GM23338 (cell line): ENCODE data around the gene SIGLEC7.

Experiments
- CREB1 ChIP-seq: fragments of 250-450 bp; sonication (Bioruptor Pico); IDR thresholded peaks from 2 replicates; pipeline ENCODE4 v1.5.0; 2020; ENCODE audit warnings: low read depth, mild to moderate bottlenecking, moderate library complexity
- CTCF ChIP-seq, 2 experiments: fragments of 200-600 bp in 1 of 2; sonication (generic) in 1 of 2; conservative IDR thresholded peaks; 2 replicates each; pipeline versions ENCODE4 v1.5.1 to v1.6.1; 2016 to 2017; ENCODE audit warnings: antibody characterized with exemption in 2 of 2, low read depth in 2 of 2, mild to moderate bottlenecking in 2 of 2, moderate library complexity in 1 of 2
- ETS1 ChIP-seq: IDR thresholded peaks from 2 replicates; pipeline ENCODE4 v1.6.1; 2016; ENCODE audit warnings: antibody characterized with exemption
- EZH2 ChIP-seq: fragments of 200-600 bp; sonication (generic); IDR thresholded peaks from one replicate; pipeline ENCODE4 v1.8.0; 2017; ENCODE audit warnings: antibody characterized with exemption, mild to moderate bottlenecking, low read depth; ENCODE audit not compliant: unreplicated experiment
- EZH2phosphoT487 ChIP-seq: fragments of 200-600 bp; sonication (generic); IDR thresholded peaks from one replicate; pipeline ENCODE4 v1.8.1; 2018; ENCODE audit warnings: antibody characterized with exemption; ENCODE audit not compliant: unreplicated experiment
- JUNB ChIP-seq: IDR thresholded peaks from one replicate; pipeline ENCODE4 v1.6.1; 2016; ENCODE audit warnings: antibody characterized with exemption; ENCODE audit not compliant: unreplicated experiment
- NANOG ChIP-seq: IDR thresholded peaks from 2 replicates; pipeline ENCODE4 v1.6.1; 2016; ENCODE audit warnings: antibody characterized with exemption, borderline replicate concordance
- POLR2AphosphoS5 ChIP-seq: IDR thresholded peaks from 2 replicates; pipeline ENCODE4 v1.6.1; 2016; ENCODE audit warnings: antibody characterized with exemption, low read depth
- REST ChIP-seq: IDR thresholded peaks from one replicate; pipeline ENCODE4 v1.6.1; 2018; ENCODE audit warnings: antibody characterized with exemption; ENCODE audit not compliant: unreplicated experiment
- STAT1 ChIP-seq: IDR thresholded peaks from one replicate; pipeline ENCODE4 v1.6.1; 2016; ENCODE audit warnings: antibody characterized with exemption; ENCODE audit not compliant: unreplicated experiment
- ZNF114 ChIP-seq: fragments of 250-450 bp; sonication (Bioruptor Pico); IDR thresholded peaks from 2 replicates; pipeline ENCODE4 v1.5.0; 2020; ENCODE audit warnings: mild to moderate bottlenecking, moderate library complexity
- ZNF331 ChIP-seq: fragments of 250-450 bp; sonication (Bioruptor Pico); IDR thresholded peaks from 2 replicates; pipeline ENCODE4 v1.5.0; 2020; ENCODE audit warnings: low read depth, mild to moderate bottlenecking, moderate library complexity
- TF ChIP-seq, protein P1 (sequence below): fragments of 250-450 bp; sonication (Bioruptor Pico); IDR thresholded peaks from 2 replicates; pipeline ENCODE4 v1.5.0; 2020; ENCODE audit warnings: mild to moderate bottlenecking, moderate library complexity

- TF ChIP-seq CTCF (conservative IDR thresholded peaks at IDR 0.05; ENCODE audit: low read depth in 2 of 2) (no peak), STAT1 (no peak), EZH2phosphoT487 (no peak), EZH2 (no peak), NANOG (no peak), CREB1 (CRISPR knock-in tag) (no peak), POLR2AphosphoS5 (no peak), ETS1 (no peak), ZNF331 (CRISPR knock-in tag) (no peak), REST (no peak), JUNB (no peak), ZNF114 (CRISPR knock-in tag) (no peak)
- TF ChIP-seq, protein P1, sequence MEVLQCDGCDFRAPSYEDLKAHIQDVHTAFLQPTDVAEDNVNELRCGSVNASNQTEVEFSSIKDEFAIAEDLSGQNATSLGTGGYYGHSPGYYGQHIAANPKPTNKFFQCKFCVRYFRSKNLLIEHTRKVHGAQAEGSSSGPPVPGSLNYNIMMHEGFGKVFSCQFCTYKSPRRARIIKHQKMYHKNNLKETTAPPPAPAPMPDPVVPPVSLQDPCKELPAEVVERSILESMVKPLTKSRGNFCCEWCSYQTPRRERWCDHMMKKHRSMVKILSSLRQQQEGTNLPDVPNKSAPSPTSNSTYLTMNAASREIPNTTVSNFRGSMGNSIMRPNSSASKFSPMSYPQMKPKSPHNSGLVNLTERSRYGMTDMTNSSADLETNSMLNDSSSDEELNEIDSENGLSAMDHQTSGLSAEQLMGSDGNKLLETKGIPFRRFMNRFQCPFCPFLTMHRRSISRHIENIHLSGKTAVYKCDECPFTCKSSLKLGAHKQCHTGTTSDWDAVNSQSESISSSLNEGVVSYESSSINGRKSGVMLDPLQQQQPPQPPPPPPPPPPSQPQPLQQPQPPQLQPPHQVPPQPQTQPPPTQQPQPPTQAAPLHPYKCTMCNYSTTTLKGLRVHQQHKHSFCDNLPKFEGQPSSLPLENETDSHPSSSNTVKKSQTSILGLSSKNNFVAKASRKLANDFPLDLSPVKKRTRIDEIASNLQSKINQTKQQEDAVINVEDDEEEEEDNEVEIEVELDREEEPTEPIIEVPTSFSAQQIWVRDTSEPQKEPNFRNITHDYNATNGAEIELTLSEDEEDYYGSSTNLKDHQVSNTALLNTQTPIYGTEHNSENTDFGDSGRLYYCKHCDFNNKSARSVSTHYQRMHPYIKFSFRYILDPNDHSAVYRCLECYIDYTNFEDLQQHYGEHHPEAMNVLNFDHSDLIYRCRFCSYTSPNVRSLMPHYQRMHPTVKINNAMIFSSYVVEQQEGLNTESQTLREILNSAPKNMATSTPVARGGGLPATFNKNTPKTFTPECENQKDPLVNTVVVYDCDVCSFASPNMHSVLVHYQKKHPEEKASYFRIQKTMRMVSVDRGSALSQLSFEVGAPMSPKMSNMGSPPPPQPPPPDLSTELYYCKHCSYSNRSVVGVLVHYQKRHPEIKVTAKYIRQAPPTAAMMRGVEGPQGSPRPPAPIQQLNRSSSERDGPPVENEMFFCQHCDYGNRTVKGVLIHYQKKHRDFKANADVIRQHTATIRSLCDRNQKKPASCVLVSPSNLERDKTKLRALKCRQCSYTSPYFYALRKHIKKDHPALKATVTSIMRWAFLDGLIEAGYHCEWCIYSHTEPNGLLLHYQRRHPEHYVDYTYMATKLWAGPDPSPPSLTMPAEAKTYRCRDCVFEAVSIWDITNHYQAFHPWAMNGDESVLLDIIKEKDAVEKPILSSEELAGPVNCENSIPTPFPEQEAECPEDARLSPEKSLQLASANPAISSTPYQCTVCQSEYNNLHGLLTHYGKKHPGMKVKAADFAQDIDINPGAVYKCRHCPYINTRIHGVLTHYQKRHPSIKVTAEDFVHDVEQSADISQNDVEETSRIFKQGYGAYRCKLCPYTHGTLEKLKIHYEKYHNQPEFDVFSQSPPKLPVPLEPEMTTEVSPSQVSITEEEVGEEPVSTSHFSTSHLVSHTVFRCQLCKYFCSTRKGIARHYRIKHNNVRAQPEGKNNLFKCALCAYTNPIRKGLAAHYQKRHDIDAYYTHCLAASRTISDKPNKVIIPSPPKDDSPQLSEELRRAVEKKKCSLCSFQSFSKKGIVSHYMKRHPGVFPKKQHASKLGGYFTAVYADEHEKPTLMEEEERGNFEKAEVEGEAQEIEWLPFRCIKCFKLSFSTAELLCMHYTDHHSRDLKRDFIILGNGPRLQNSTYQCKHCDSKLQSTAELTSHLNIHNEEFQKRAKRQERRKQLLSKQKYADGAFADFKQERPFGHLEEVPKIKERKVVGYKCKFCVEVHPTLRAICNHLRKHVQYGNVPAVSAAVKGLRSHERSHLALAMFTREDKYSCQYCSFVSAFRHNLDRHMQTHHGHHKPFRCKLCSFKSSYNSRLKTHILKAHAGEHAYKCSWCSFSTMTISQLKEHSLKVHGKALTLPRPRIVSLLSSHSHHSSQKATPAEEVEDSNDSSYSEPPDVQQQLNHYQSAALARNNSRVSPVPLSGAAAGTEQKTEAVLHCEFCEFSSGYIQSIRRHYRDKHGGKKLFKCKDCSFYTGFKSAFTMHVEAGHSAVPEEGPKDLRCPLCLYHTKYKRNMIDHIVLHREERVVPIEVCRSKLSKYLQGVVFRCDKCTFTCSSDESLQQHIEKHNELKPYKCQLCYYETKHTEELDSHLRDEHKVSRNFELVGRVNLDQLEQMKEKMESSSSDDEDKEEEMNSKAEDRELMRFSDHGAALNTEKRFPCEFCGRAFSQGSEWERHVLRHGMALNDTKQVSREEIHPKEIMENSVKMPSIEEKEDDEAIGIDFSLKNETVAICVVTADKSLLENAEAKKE (CRISPR knock-in tag) = no peak
These were observed 17.4 kb upstream of the SIGLEC7 start, which contains the start of gene SIGLEC9 for GRCh38 chr19:51124729-51125128.
